Osteoblast (primary cell): ENCODE data around the gene SLC25A3. TPM values are rescaled to one million over a fixed set of nuclear protein-coding genes. Genes with fewer than 3 reads are reported as not detected.
"Not testable (repeated sequence)": the region's sequence is repeated elsewhere in the genome, so short reads cannot be mapped to it uniquely, and the experiment has no call there.

Source experiments
- DNase-seq: peaks from one replicate; pipeline ENCODE4 v3.0.0; 2011; ENCODE audit warnings: low spot score, mixed read lengths; ENCODE audit not compliant: insufficient read length; ENCODE audit errors: missing footprints
- H2AFZ ChIP-seq: 2 replicates; pipeline ENCODE4 v1.6.0; 2011; ENCODE audit warnings: mild to moderate bottlenecking, low read length
- H3K27ac ChIP-seq: 2 replicates; pipeline ENCODE4 v1.5.1; 2011; ENCODE audit warnings: mild to moderate bottlenecking, low read depth, low read length, moderate library complexity
- H3K27me3 ChIP-seq: 2 replicates; pipeline ENCODE4 v1.6.0; 2012; ENCODE audit warnings: mild to moderate bottlenecking, control low read depth, inconsistent platforms, low read length, moderate library complexity; ENCODE audit not compliant: insufficient read depth
- H3K36me3 ChIP-seq: 2 replicates; pipeline ENCODE4 v1.5.1; 2011; ENCODE audit warnings: mild to moderate bottlenecking, low read length, control low read depth, moderate library complexity; ENCODE audit not compliant: insufficient read depth
- H3K4me1 ChIP-seq: 2 replicates; pipeline ENCODE4 v1.5.1; 2011; ENCODE audit warnings: mild to moderate bottlenecking, low read length, control low read depth, moderate library complexity; ENCODE audit not compliant: insufficient read depth
- H3K4me2 ChIP-seq: 2 replicates; pipeline ENCODE4 v1.6.0; 2011; ENCODE audit warnings: mild to moderate bottlenecking, low read length; ENCODE audit not compliant: insufficient read depth
- H3K4me3 ChIP-seq: fragments of 200-600 bp; sonication (generic); 3 replicates; pipeline ENCODE4 v1.5.1; 2012; ENCODE audit warnings: mild to moderate bottlenecking, low read length, inconsistent platforms; ENCODE audit not compliant: insufficient read depth
- H3K79me2 ChIP-seq: 2 replicates; pipeline ENCODE4 v1.6.0; 2012; ENCODE audit warnings: mild to moderate bottlenecking, low read length, control low read depth, inconsistent platforms; ENCODE audit not compliant: insufficient read depth
- H3K9me3 ChIP-seq: 2 replicates; pipeline ENCODE4 v1.5.1; 2011; ENCODE audit warnings: low read depth, low read length, control low read depth
- H4K20me1 ChIP-seq: 2 replicates; pipeline ENCODE4 v1.6.0; 2012; ENCODE audit warnings: mild to moderate bottlenecking, low read length, control low read depth; ENCODE audit not compliant: insufficient read depth
- CTCF ChIP-seq: IDR thresholded peaks from 2 replicates; pipeline ENCODE4 v1.5.1; 2011; ENCODE audit warnings: mild to moderate bottlenecking, low read depth, low read length, moderate library complexity; ENCODE audit errors: extremely low read depth
- total RNA-seq: library from RNA; depleted of rRNA; stranded (reverse); fragments of >200 nt; gene quantifications from 2 replicates; pipeline ENCODE4 v1.2.3, GENCODE V29; 2012

Gene SLC25A3
- total RNA-seq, 1 donor: 771 TPM

GRCh38 chr12:98572010-98572409 lies 21.5 kb upstream of the SLC25A3 start:
- Histone ChIP-seq H2AFZ (no peak overlapping the region), H3K4me3 (no peak overlapping the region), H3K27me3 (no peaks in the 10 kb centered on the region), H3K79me2 (no peaks in the 10 kb centered on the region), H3K4me2 (no peak overlapping the region), H3K9me3 (no peaks in the 10 kb centered on the region), H3K4me1 (no peaks in the 10 kb centered on the region), H3K36me3 (no peaks in the 10 kb centered on the region), H4K20me1 (no peaks in the 10 kb centered on the region), H3K27ac (no peak overlapping the region)
- no peak for DNase-seq
- TF ChIP-seq CTCF: peak; percentile 41

GRCh38 chr12:98574110-98574509 lies 19.4 kb upstream of the SLC25A3 start:
- Histone ChIP-seq H3K27me3 (no peaks in the 10 kb centered on the region), H3K9me3 (no peaks in the 10 kb centered on the region), H3K4me2 (no peak overlapping the region), H3K79me2 (no peaks in the 10 kb centered on the region), H3K27ac (no peak overlapping the region), H4K20me1 (no peaks in the 10 kb centered on the region), H3K4me3 (no peak overlapping the region), H2AFZ (no peak overlapping the region), H3K4me1 (no peaks in the 10 kb centered on the region), H3K36me3 (no peaks in the 10 kb centered on the region)
- no peak for DNase-seq
- no peak for TF ChIP-seq CTCF

GRCh38 chr12:98575013-98575412 lies 18.5 kb upstream of the SLC25A3 start:
- Histone ChIP-seq H3K36me3 (no peaks in the 10 kb centered on the region), H4K20me1 (no peaks in the 10 kb centered on the region), H3K79me2 (no peaks in the 10 kb centered on the region), H2AFZ (no peak overlapping the region), H3K4me3 (no peak overlapping the region), H3K4me1 (no peaks in the 10 kb centered on the region), H3K4me2 (no peak overlapping the region), H3K27me3 (no peaks in the 10 kb centered on the region), H3K27ac (no peak overlapping the region), H3K9me3 (no peaks in the 10 kb centered on the region)
- no peak for DNase-seq
- TF ChIP-seq CTCF: no peak

GRCh38 chr12:98576795-98577194 lies 16.7 kb upstream of the SLC25A3 start:
- not testable (repeated sequence) for H3K4me3 ChIP-seq, H3K79me2 ChIP-seq, H2AFZ ChIP-seq, H4K20me1 ChIP-seq, H3K9me3 ChIP-seq, H3K27me3 ChIP-seq, DNase-seq, H3K4me2 ChIP-seq, H3K36me3 ChIP-seq, H3K27ac ChIP-seq, H3K4me1 ChIP-seq
